Colon (tissue), 2 donors: ENCODE data around the gene CHCHD3.
"Not testable (repeated sequence)": the region's sequence is repeated elsewhere in the genome, so short reads cannot be mapped to it uniquely, and the experiment has no call there.

Source experiments
- FAIRE-seq: peaks from 2 replicates; lab custom pipeline; 2012; peaks lifted over from hg19 to GRCh38; lab: Jason Lieb, UNC
- donor health status: control.
- donor health status: control.

The CHCHD3 gene

GRCh38 chr7:133003052-133003910 is 78.6 kb downstream of the CHCHD3 start:
- no peak for FAIRE-seq

GRCh38 chr7:133001727-133002126 is 80.2 kb downstream of the CHCHD3 start:
- no peak for FAIRE-seq

GRCh38 chr7:132999845-133000244 is 82.0 kb downstream of the CHCHD3 start:
- FAIRE-seq, result no peak

GRCh38 chr7:132998763-132999162 is 83.1 kb downstream of the CHCHD3 start:
- FAIRE-seq, result no peak

GRCh38 chr7:132997505-132997904 is 84.4 kb downstream of the CHCHD3 start:
- no peak for FAIRE-seq

DNA sequence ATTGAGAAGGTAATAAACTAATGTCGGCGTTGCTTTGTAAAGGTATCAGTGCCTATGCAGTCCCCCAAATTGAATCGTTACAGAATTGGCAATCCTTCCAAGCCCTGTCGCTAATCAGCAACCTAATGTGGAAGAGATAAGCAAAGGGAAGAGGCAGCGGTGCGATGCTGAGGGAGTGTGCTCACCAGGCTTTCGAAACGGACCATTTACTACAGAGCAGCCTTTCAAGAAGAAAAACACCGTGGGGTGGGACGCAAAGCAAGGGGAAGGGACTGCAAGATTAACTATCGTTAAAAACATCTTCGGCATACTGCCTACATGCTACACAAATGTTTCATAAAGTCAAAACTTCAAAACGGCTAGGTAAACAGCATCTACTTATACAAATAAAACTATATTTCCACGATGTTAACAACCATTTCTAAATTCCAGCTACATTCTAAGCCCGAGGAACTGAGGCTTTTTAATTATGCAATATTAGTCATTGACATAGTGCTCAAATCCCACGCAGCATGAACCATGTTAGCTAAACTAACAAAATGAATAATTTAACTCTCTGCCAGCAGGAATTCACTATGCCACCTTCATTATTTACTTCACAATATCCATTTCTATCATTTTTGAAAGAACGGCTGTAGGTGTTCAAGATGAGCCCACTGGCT is 85.2 kb downstream of the CHCHD3 start:
- no peak for FAIRE-seq

DNA sequence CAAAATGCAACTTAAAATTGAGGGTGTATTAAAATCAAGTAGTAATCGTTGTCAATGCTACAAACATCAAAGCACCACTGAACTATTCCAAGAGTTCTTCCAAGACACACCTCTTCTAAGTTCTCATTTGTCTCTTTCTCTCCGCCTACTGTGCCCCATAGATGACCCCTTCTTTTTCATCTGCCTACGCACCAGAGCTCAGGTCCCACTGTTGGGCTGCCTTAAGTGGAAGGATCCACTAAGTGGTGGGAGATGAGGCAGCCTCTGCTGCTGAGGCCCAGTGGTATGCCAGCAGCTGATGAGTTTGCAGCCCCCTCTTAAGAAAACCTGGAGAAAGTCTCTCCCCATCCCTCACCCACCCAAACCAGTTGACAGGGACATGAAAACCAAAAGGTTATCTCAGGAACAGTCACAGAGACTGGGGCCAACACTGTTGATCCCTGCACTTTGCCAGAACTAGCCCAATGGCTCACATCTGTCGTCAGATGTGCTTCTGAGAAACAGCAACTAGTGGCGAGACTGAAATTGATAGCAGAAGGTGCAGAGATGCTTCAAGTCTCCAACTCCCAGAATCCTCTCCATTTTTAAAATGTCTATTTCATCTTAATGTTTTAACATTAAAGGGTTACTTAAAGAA is 88.4 kb downstream of the CHCHD3 start:
- FAIRE-seq, result no peak

- FAIRE-seq, result no peak
Measured at GRCh38 chr7:132991615-132992587, 90.0 kb downstream of the CHCHD3 start.

GRCh38 chr7:132988117-132988516 is 93.8 kb downstream of the CHCHD3 start:
- no peak for FAIRE-seq

GRCh38 chr7:132980402-132980801 is 101.5 kb downstream of the CHCHD3 start:
- no peak for FAIRE-seq

DNA sequence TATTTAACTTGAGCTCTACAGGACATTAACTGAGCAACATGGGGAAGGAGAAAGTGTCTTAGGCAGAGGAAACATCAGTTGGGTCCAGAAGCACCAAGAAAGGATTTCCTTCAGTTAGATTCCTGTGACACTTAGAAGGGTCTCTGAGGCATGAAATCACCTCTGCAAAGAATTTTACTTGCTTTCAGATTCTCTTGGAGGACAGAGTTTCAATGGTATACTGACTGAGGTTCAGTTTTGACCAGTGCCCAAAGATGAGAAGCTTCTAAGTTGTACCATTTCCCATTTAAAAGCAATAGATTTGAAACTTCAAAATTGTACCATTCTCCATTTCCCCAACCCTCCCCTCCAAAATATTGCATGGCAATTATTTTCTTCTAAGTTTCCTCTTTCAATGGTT is 102.4 kb downstream of the CHCHD3 start:
- no peak for FAIRE-seq

- no peak for FAIRE-seq
Measured at GRCh38 chr7:132977234-132977633, 104.7 kb downstream of the CHCHD3 start.

DNA sequence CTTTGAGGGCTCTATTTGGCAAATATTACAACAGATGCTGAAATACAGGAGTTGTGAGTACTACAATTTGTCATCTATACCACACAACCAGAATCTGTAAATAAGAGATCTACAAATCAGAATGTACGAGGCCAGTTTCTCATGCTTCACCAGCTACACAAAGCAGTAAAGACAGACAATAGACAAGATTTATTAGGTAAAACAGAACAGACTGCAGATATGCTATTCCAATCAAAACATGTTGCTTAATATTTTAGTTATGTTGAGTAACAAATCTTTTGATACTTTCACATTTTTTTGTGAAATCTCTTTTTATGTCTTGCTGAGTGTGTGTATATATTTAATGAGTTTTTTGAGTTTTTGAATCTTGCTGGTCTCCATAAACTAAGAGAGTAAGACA is 109.1 kb downstream of the CHCHD3 start:
- no peak for FAIRE-seq

DNA sequence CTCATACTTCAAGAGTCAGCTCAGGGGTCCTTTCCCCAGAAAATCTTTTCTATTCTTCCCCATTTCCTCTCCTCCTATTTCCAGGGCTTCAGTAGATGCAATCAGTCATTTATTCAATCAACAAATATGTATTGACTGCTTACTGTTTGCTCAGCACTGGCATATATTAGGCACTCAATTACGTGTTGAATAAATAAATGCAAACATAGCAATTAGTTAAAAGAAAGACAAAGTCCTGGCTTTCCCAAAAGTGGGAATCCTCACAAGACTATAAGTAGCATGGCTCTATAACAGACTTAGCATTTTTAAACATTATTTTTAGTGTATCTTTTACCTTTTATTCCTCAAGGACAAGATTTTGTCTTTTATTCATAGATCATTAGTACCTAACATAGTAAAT is 111.6 kb downstream of the CHCHD3 start:
- no peak for FAIRE-seq

GRCh38 chr7:132969520-132969919 is 112.4 kb downstream of the CHCHD3 start:
- no peak for FAIRE-seq

GRCh38 chr7:132967470-132967848 is 114.4 kb downstream of the CHCHD3 start:
- FAIRE-seq, result not testable (repeated sequence)

- no peak for FAIRE-seq
Measured at GRCh38 chr7:132966754-132967469, 115.0 kb downstream of the CHCHD3 start.

- no peak for FAIRE-seq
Measured at GRCh38 chr7:132965951-132966350, 115.9 kb downstream of the CHCHD3 start.

DNA sequence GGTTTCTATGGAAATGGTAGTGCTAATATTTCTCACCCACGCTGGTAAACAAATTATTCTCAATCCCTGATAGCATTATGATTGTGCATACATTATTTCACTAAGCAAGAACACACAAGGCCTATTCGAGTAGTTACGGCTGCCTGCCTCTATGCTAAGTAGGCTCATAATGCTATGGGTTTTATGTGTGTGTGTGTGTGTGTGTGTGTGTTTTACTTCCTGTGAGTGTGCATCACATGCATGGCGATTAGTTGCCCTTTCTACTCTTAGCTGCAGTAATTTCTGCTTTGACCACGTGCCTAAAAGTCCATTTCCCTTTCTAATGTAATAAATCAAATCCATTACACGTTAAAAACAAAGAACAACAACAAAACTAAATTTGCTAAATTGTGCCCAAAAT is 117.0 kb downstream of the CHCHD3 start:
- FAIRE-seq, result no peak

DNA sequence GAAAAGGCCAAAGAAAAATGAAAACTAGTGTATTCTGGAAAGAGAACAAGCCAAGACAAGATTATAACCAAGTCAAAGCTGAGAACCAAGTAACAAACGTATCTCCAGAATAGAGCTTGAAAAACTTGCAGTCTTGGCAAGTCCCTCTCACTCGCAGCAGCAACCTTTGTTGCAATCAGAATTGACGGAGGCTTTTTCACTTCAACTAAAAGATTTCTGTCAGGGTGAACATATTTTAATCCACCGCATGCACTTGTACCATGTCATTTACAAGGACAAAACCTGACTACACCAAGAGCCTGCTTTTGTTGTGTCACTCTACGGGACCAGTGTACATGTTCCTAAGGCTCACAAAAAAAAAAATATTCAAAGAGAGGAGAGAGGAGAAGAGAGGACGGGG is 122.0 kb downstream of the CHCHD3 start:
- no peak for FAIRE-seq

GRCh38 chr7:132956556-132956955 is 125.3 kb downstream of the CHCHD3 start:
- FAIRE-seq, result no peak
